H1 (cell line): ENCODE results near the gene TDRD12. TPM values are rescaled to one million over a fixed set of nuclear protein-coding genes. Genes with fewer than 3 reads are reported as not detected.

ENCODE experiments used
- CTCF ChIA-PET: fragments of 300-600 bp; sonication (Branson Sonifier 250); formaldehyde crosslinking; loops from one replicate; lab custom pipeline; 2021; ENCODE audit not compliant: partially characterized antibody; lab: Charles Lee
- POLR2A ChIA-PET: fragments of 300-600 bp; sonication (Branson Sonifier 250); formaldehyde crosslinking; loops from one replicate; lab custom pipeline; 2021; ENCODE audit warnings: inconsistent platforms; ENCODE audit not compliant: partially characterized antibody; lab: Charles Lee
- DNase-seq, 2 experiments: peaks; one replicate each; pipeline versions ENCODE4 v3.0.0 to v3.0.0-alpha.2; 2010 to 2022; ENCODE audit warnings: low spot score in 2 of 2, low read depth in 1 of 2, mixed read lengths in 1 of 2
- FAIRE-seq: peaks from 2 replicates; lab custom pipeline; 2011; peaks lifted over from hg19 to GRCh38; lab: Jason Lieb, UNC
- H2AFZ ChIP-seq: 2 replicates; pipeline ENCODE4 v1.8.1; 2012; ENCODE audit warnings: low read length, inconsistent platforms
- H2AK5ac ChIP-seq: 2 replicates; pipeline ENCODE4 v1.6.1; 2013; ENCODE audit warnings: low read depth, low read length
- H2BK120ac ChIP-seq: replicated peaks from 2 replicates; pipeline ENCODE3; 2013; ENCODE audit warnings: low read depth, low read length, inconsistent platforms
- H2BK12ac ChIP-seq: 2 replicates; pipeline ENCODE4 v1.6.1; 2013; ENCODE audit warnings: low read depth, low read length
- H2BK15ac ChIP-seq: 2 replicates; pipeline ENCODE4 v1.6.1; 2013; ENCODE audit warnings: low read length
- H2BK20ac ChIP-seq: 2 replicates; pipeline ENCODE4 v1.6.1; 2013; ENCODE audit warnings: low read length
- H2BK5ac ChIP-seq: 2 replicates; pipeline ENCODE4 v1.6.1; 2013; ENCODE audit warnings: low read depth, low read length
- H3K14ac ChIP-seq: 2 replicates; pipeline ENCODE4 v1.6.1; 2013; ENCODE audit warnings: inconsistent platforms; ENCODE audit not compliant: insufficient read length
- H3K18ac ChIP-seq: 2 replicates; pipeline ENCODE4 v1.6.1; 2013; ENCODE audit warnings: low read length; ENCODE audit errors: extremely low read depth
- H3K23ac ChIP-seq: 2 replicates; pipeline ENCODE4 v1.6.1; 2013; ENCODE audit warnings: inconsistent platforms; ENCODE audit not compliant: insufficient read length
- H3K23me2 ChIP-seq: 2 replicates; pipeline ENCODE4 v1.6.1; 2013; ENCODE audit warnings: low read depth, low read length
- H3K27ac ChIP-seq: 2 replicates; pipeline ENCODE4 v1.6.1; 2011; ENCODE audit warnings: low read depth, low read length, inconsistent platforms
- H3K27me3 ChIP-seq, 4 experiments: replicated peaks in 1 of 4; 1 replicate in 1 of 4; 2 replicates in 3 of 4; pipeline versions ENCODE4 v1.6.1 to v1.8.1; 2011 to 2013; ENCODE audit warnings: low read length in 3 of 4, mild to moderate bottlenecking in 3 of 4, inconsistent platforms in 2 of 4, mixed read lengths in 2 of 4, moderate library complexity in 1 of 4; ENCODE audit not compliant: control insufficient read depth in 3 of 4, insufficient read depth in 3 of 4; ENCODE audit errors: extremely low read depth in 1 of 4
- H3K36me3 ChIP-seq, 4 experiments: 2 replicates each; pipeline versions ENCODE4 v1.6.1 to v1.8.1; 2011 to 2013; ENCODE audit warnings: mild to moderate bottlenecking in 4 of 4, low read length in 3 of 4, moderate library complexity in 2 of 4, control low read depth in 1 of 4, inconsistent platforms in 1 of 4; ENCODE audit not compliant: insufficient read depth in 4 of 4, control insufficient read depth in 2 of 4
- H3K4ac ChIP-seq: replicated peaks from 2 replicates; pipeline ENCODE3; 2013; ENCODE audit warnings: low read length, low read depth, mixed read lengths, inconsistent platforms; ENCODE audit not compliant: insufficient read length
- H3K4me1 ChIP-seq, 4 experiments: replicated peaks in 1 of 4; 1 replicate in 1 of 4; 2 replicates in 3 of 4; pipeline versions ENCODE4 v1.6.1 to v1.8.1; 2011 to 2013; ENCODE audit warnings: low read length in 3 of 4, inconsistent platforms in 2 of 4, mixed read lengths in 1 of 4; ENCODE audit not compliant: insufficient read depth in 4 of 4, control insufficient read depth in 3 of 4
- H3K4me2 ChIP-seq, 2 experiments: 2 replicates each; pipeline versions ENCODE4 v1.6.1 to v1.8.1; 2011 to 2013; ENCODE audit warnings: low read depth in 2 of 2, low read length in 2 of 2, control low read depth in 1 of 2, inconsistent platforms in 1 of 2, mild to moderate bottlenecking in 1 of 2; ENCODE audit not compliant: insufficient read depth in 1 of 2
- H3K4me3 ChIP-seq, 4 experiments: fragments of 200-600, 300-600 bp in 1 of 4; sonication (generic), shearing (Covaris generic), sonication (Bioruptor Twin) in 1 of 4; 2 replicates each; pipeline versions ENCODE4 v1.5.1 to v1.8.1; 2011 to 2016; ENCODE audit warnings: low read length in 4 of 4, low read depth in 3 of 4, control low read depth in 2 of 4, inconsistent platforms in 2 of 4, mild to moderate bottlenecking in 2 of 4, mixed read lengths in 1 of 4, moderate library complexity in 1 of 4; ENCODE audit not compliant: insufficient read depth in 2 of 4; ENCODE audit errors: extremely low read depth in 1 of 4
- H3K56ac ChIP-seq: replicated peaks from 2 replicates; pipeline ENCODE3; 2013; ENCODE audit warnings: low read depth, mild to moderate bottlenecking, mixed read lengths, low read length, inconsistent platforms; ENCODE audit not compliant: insufficient read length
- H3K79me1 ChIP-seq: 2 replicates; pipeline ENCODE4 v1.6.1; 2013; ENCODE audit warnings: low read depth, low read length, control low read depth
- H3K79me2 ChIP-seq, 2 experiments: 2 replicates each; pipeline versions ENCODE4 v1.6.1 to v1.8.1; 2012 to 2013; ENCODE audit warnings: low read length in 2 of 2, mild to moderate bottlenecking in 2 of 2, inconsistent platforms in 1 of 2; ENCODE audit not compliant: insufficient read depth in 2 of 2, control insufficient read depth in 1 of 2
- H3K9ac ChIP-seq, 4 experiments: replicated peaks in 1 of 4; 1 replicate in 1 of 4; 2 replicates in 3 of 4; pipeline versions ENCODE4 v1.6.1 to v1.8.1; 2011 to 2013; ENCODE audit warnings: low read depth in 3 of 4, low read length in 3 of 4, control low read depth in 2 of 4, mild to moderate bottlenecking in 2 of 4, moderate library complexity in 2 of 4, inconsistent platforms in 1 of 4; ENCODE audit errors: extremely low read depth in 1 of 4
- H3K9me3 ChIP-seq, 2 experiments: 2 replicates each; pipeline versions ENCODE4 v1.6.1 to v1.8.1; 2012 to 2013; ENCODE audit warnings: mild to moderate bottlenecking in 2 of 2, moderate library complexity in 2 of 2, control low read depth in 1 of 2, inconsistent platforms in 1 of 2, low read depth in 1 of 2, low read length in 1 of 2, mixed read lengths in 1 of 2; ENCODE audit not compliant: insufficient read depth in 2 of 2
- H4K20me1 ChIP-seq, 2 experiments: replicated peaks in 1 of 2; 2 replicates each; pipeline versions ENCODE3 to v1.8.1; 2011 to 2013; ENCODE audit warnings: inconsistent platforms in 2 of 2, low read length in 2 of 2, mild to moderate bottlenecking in 1 of 2; ENCODE audit not compliant: insufficient read depth in 2 of 2, control insufficient read depth in 1 of 2
- H4K5ac ChIP-seq: 2 replicates; pipeline ENCODE4 v1.6.1; 2013; ENCODE audit warnings: low read length, low read depth, mixed read lengths, inconsistent platforms; ENCODE audit not compliant: insufficient read length
- H4K8ac ChIP-seq: 2 replicates; pipeline ENCODE4 v1.8.0; 2013; ENCODE audit warnings: mild to moderate bottlenecking, moderate library complexity, low read length, inconsistent platforms; ENCODE audit not compliant: insufficient read depth; ENCODE audit errors: extremely low read depth
- H4K91ac ChIP-seq: replicated peaks from 2 replicates; pipeline ENCODE3; 2013; ENCODE audit warnings: low read length, mixed read lengths, inconsistent platforms; ENCODE audit not compliant: insufficient read length
- CBX8 ChIP-seq: fragments of 300-800, 300-1000 bp; sonication (generic); IDR thresholded peaks from 2 replicates; pipeline ENCODE4 v1.7.1; 2016; ENCODE audit warnings: low read depth, low read length, borderline replicate concordance
- E2F6 ChIP-seq: IDR thresholded peaks from 2 replicates; pipeline ENCODE4 v1.6.1; 2012; ENCODE audit warnings: inconsistent platforms
- EGR1 ChIP-seq: IDR thresholded peaks from 2 replicates; pipeline ENCODE4 v1.6.1; 2011; ENCODE audit warnings: low read depth, low read length, borderline replicate concordance
- MAX ChIP-seq: IDR thresholded peaks from 2 replicates; pipeline ENCODE4 v1.6.1; 2012; ENCODE audit warnings: inconsistent platforms
- RFX5 ChIP-seq: IDR thresholded peaks from 2 replicates; pipeline ENCODE4 v1.6.1; 2011; ENCODE audit warnings: low read depth, low read length, improper control_type of control experiment, borderline replicate concordance
- SIN3A ChIP-seq, 2 experiments: IDR thresholded peaks in 1 of 2; conservative IDR thresholded peaks in 1 of 2; 2 replicates each; pipeline ENCODE4 v1.6.1; 2011 to 2012; ENCODE audit warnings: low read length in 2 of 2, improper control_type of control experiment in 1 of 2, low read depth in 1 of 2, mild to moderate bottlenecking in 1 of 2
- SP4 ChIP-seq: IDR thresholded peaks from 2 replicates; pipeline ENCODE4 v1.6.1; 2012; ENCODE audit warnings: low read length, inconsistent platforms
- TAF7 ChIP-seq: optimal IDR thresholded peaks from 2 replicates; pipeline ENCODE3; 2011; ENCODE audit warnings: low read depth, mild to moderate bottlenecking, inconsistent platforms, low read length, moderate library complexity, borderline replicate concordance
- TBP ChIP-seq: IDR thresholded peaks from 2 replicates; pipeline ENCODE4 v1.6.1; 2011; ENCODE audit warnings: low read depth, low read length, improper control_type of control experiment
- WGBS, 2 experiments: shearing (Covaris generic) in 1 of 2; methylation state at CpG; one replicate each; pipeline versions ENCODE4 v1.1.6 to v1.1.7; 2013 to 2015; ENCODE audit warnings: low lambda C conversion rate in 2 of 2, mixed read lengths in 2 of 2, inconsistent platforms in 1 of 2, low coverage in 1 of 2, missing lambda C conversion rate in 1 of 2; ENCODE audit not compliant: insufficient replicate concordance in 2 of 2, insufficient coverage in 1 of 2, insufficient read length in 1 of 2; ENCODE audit errors: extremely low coverage in 1 of 2, missing lambda C conversion rate in 1 of 2; 5-methylcytosine and 5-hydroxymethylcytosine counted together
- polyA plus RNA-seq, 7 experiments: library from polyadenylated mRNA; depleted of rRNA in 3 of 7; stranded (reverse) in 5 of 7; unstranded in 2 of 7; fragments of >200 nt in 5 of 7; fragments of 200-250 nt in 2 of 7; gene quantifications; 1 replicate in 5 of 7; 2 replicates in 1 of 7; 4 replicates in 1 of 7; pipeline versions ENCODE4 v1.2.1 to v1.2.3, GENCODE V29; 2011 to 2013; ENCODE audit warnings: missing spikeins in 2 of 7, mixed read lengths in 2 of 7
- total RNA-seq: library from RNA; stranded (reverse); fragmentation: NEBNext Ultra II Directional; extraction: Animal tissue kit (Norgen Biotek cat#: 25700); gene quantifications from 2 replicates; pipeline ENCODE4 v1.2.1, GENCODE V29; 2021

Gene TDRD12
- total and polyA plus RNA-seq, 2 of the 8 experiments (the other 6 are each of a cell fraction or from before 2014, with no cell fraction given), result 0.39 to 0.88 TPM

GRCh38 chr19:32872391-32872790, 152.8 kb downstream of the TDRD12 start:
- H3K27me3 ChIP-seq, result no peaks in the 10 kb centered on the region
- H3K4ac ChIP-seq, result no peak overlapping the region
- H3K4me1 ChIP-seq, result peaks cover 0 to 8% (median 3%) of the 10 kb centered on the region in 4 experiments; a peak in 6 of 7 replicates
- no peak overlapping the region for H2BK15ac ChIP-seq
- H2BK12ac ChIP-seq, result no peak overlapping the region
- no peaks in the 10 kb centered on the region for H3K79me1 ChIP-seq
- no peak overlapping the region for H3K27ac ChIP-seq
- H3K4me3 ChIP-seq, result no peak overlapping the region
- H3K4me2 ChIP-seq, result no peak overlapping the region
- DNase-seq, result peak in 1 of 2 experiments; percentile 1
- no peak for FAIRE-seq
- H4K91ac ChIP-seq, result no peak overlapping the region
- H3K79me2 ChIP-seq, result no peaks in the 10 kb centered on the region
- no peak overlapping the region for H4K5ac ChIP-seq
- TF ChIP-seq SIN3A (conservative IDR thresholded peaks at IDR 0.05 in 1 of 2, IDR thresholded peaks at IDR 0.05 in 1 of 2; ENCODE audit: low read depth in 1 of 2, low read length in 2 of 2), result no peak
- no peak for TF ChIP-seq MAX
- no peak for TF ChIP-seq RFX5
- TF ChIP-seq CBX8, result no peak
- TF ChIP-seq TAF7, result no peak
- TF ChIP-seq TBP, result no peak
- no peak for TF ChIP-seq E2F6
- TF ChIP-seq EGR1, result no peak
- no peak for TF ChIP-seq SP4
- TF ChIP-seq, all 59 proteins: peak for 0
- Histone ChIP-seq H2AFZ (no peak overlapping the region), H3K36me3 (no peaks in the 10 kb centered on the region), H3K23me2 (no peaks in the 10 kb centered on the region), H3K9me3 (no peaks in the 10 kb centered on the region), H3K23ac (no peak overlapping the region), H2BK5ac (no peak overlapping the region), H2BK120ac (no peak overlapping the region), H3K18ac (no peak overlapping the region), H2AK5ac (no peak overlapping the region), H4K20me1 (peaks cover 0 to 1% of the 10 kb centered on the region in 2 experiments), H3K14ac (no peak overlapping the region), H2BK20ac (no peak overlapping the region), H4K8ac (no peak overlapping the region), H3K9ac (no peak overlapping the region), H3K56ac (no peak overlapping the region)
- POLR2A ChIA-PET, result interaction anchor here (0.6 kb wide), 1 partner anchor 75 kb away, joined by 5 read pairs; no protein-coding TSS in a partner anchor
- CTCF ChIA-PET, result no interaction called here
- 89% methylated on average over 3 of the region's 3 CpGs; no CpG with 5 or more reads in 1 of the 2 experiments for WGBS, 2 experiments
